NCI-H1048 (cell line): Measurements from ENCODE around the gene SAMD4B.
A peak's percentile ranks its signal among the peaks of the same experiment; 100 is the strongest.

Experiments
- DNase-seq: peaks from one replicate; lab custom pipeline; 2025; lab: John Stamatoyannopoulos, UW

The SAMD4B gene

GRCh38 chr19:39409208-39410016, 67.2 kb downstream of the SAMD4B start:
- DNase-seq, result peak; percentile 83

DNA sequence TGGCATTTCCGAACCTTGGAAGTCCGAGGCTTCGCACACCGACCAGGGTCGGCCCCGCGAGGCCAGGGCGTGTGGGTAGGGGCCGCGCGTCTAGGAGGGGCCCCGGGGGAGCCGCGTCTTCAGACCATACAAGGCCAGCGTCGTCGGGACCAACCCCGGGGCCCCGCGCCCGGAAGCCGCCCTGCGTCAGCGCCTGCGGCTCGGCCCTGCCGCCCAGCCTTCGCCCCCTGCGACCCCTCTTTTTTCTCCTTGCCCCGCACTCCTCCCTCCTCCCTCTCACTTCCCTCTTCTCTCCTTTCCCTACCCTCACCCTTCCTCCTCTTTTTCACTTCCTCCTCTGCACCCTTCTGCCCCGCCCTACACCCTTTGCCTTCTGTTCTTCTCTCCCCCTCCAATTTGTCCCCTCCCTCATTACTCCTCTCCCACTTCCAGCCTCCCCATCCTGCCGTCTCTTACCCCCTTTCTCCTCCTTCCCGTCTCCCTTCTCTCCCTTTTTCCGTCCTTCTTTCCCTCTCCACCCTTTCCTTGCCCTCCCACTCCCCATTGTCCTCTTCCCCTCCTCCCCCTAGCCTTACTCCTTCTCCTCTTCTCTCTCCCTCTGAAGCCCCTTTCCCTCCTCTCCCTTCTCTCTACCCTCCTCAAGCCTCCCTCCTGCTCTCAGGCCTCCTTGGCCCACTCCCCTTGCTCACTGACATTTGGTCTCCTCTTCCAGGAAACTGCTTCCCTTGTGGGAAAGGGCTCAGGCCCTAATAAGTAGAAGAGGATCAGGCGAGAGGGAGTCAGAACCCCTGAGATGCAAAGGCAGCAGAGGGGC, 68.0 kb downstream of the SAMD4B start:
- DNase-seq, result no peak

GRCh38 chr19:39410831-39411080, 68.5 kb downstream of the SAMD4B start:
- no peak for DNase-seq

DNA sequence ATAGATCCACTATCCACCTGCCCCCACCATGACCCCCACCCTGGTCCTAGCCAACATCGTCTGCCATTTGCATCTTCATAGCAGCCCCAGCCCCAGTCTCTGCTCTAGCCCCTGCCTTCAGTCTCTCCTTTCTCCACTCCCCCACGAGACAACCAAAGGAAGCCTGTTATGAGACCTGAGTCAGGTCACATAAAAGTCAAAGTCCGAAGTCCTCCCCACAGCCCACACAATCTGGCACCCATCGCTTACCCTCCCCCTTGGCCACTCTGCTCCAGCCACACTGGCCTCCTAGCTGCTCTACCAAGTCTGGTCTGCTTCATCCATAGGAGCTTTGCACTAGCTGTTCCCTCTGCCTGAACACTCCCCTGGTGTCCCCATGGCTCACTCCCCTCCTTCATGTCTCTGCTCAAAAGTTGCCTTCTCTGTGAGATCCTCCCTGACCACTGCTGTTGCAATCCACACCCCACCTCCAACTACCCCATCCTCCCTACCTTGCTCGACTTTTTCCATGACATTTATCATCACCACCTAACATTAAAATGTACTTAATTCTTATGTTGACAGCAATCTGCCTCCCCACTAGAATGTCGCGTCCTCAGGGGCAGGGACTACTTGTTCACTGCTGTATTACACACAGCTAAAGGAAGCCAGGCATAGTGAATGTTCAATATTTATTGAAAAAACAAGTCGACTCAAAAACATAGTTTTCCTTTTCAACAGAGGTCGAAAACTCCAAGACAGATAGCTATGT, 69.0 kb downstream of the SAMD4B start:
- DNase-seq, result no peak

DNA sequence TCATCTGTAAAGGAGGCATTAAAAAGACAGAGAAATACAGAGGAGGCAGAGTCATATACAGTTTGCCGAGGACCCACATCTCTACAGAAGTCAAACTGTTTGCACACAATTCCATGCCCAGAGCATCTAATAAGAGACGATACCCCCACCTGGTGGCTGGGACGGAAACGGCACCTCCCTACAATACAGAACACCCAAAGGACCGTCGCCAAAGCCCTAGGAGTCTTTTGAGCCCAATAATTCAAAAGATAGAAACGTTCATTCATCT, 69.5 kb downstream of the SAMD4B start:
- DNase-seq, result no peak

DNA sequence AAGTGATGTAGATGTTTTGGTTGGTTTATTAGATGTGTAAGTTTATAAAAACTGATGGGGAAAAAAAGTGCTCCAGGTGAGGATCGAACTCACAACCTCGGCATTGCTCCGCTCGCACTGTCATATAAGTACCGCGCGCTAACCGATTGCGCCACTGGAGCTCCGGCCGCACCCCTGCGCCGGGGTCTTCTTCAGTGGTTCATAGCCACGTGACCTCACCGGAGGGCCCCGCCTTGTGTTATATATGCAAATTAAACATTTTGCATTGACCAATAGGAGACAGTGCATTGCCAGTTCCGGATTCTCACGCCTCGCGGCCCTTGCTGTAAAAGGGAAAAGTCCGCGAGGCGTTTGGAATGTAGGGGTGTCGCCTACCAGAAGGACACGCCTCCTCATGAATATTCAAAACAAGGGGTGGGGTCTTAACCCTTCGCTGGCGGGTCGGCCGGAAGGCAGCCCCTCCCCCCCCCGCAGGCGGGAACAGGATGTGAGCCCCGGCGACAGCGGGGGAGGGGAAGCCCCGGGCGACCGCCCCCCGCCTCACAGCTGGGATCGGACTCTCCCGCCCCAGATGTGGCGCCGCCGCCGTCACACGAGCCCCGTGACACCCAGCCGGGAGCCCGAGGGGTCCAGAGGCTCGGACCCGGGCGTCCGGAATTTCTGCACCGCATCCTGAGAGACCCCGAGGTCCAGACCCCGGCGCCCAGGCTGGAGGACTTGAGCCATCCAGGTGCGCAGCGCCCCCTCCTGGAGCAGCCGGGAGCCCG, 70.1 kb downstream of the SAMD4B start, which contains the start of gene PLEKHG2:
Gene PLEKHG2 (plus strand): TSS at position 570 of the 767 bp plus-strand sequence. CDS start 1,418 bp downstream, outside the sequence.
- peak; percentile 91 for DNase-seq

DNA sequence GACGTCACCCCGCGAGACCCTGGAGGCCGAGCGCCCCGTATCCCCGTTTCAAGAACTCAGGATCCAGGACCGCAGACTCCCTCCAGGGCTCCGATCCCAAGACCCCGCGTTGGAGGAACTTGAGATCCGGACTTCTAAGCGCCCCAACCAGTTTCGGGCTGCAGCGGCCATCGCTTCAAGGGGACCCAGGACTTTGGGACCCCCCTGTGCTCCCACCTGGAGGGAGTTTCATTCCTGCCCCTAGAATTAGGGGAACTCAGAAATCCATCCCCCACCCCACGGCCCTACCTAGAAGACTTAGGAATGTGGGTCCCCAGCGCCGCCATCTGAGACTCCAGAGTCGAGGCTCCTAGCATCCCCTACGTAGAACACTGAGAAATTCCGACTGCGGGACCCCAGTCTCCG, 70.6 kb downstream of the SAMD4B start:
- DNase-seq, result no peak

GRCh38 chr19:39413272-39413910, 71.2 kb downstream of the SAMD4B start:
- DNase-seq, result no peak

DNA sequence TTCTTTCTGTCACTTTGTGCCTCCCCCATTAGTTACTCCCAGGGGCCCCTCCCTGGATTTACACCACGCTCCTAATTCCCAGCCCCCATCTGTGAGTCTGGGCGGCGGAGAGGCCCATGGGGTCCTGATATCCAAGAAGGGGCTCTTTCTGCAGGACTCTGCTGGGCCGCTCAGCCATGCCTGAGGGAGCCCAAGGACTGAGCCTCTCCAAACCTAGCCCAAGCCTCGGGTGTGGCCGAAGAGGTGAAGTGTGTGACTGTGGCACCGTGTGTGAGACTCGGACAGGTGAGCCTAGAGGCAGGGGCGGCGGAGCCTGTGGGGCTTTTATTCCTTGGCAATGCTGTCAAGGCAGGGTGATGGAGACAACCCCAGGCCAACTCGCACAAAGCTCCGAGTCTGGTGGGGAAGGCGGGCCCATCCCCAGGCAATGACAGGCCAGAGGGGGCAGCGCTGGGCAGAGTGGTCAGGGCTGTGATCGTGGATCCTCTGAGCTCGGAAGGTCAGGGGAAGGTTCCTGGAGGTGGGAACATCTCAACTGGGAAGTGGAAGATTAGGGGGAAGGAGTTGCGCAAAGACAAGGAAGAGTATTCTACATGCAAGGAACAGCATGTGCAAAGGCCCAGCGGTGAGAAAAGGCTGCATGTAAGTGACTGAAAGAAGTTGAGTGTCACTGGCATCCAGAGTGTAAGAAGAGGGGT, 71.8 kb downstream of the SAMD4B start:
- no peak for DNase-seq

DNA sequence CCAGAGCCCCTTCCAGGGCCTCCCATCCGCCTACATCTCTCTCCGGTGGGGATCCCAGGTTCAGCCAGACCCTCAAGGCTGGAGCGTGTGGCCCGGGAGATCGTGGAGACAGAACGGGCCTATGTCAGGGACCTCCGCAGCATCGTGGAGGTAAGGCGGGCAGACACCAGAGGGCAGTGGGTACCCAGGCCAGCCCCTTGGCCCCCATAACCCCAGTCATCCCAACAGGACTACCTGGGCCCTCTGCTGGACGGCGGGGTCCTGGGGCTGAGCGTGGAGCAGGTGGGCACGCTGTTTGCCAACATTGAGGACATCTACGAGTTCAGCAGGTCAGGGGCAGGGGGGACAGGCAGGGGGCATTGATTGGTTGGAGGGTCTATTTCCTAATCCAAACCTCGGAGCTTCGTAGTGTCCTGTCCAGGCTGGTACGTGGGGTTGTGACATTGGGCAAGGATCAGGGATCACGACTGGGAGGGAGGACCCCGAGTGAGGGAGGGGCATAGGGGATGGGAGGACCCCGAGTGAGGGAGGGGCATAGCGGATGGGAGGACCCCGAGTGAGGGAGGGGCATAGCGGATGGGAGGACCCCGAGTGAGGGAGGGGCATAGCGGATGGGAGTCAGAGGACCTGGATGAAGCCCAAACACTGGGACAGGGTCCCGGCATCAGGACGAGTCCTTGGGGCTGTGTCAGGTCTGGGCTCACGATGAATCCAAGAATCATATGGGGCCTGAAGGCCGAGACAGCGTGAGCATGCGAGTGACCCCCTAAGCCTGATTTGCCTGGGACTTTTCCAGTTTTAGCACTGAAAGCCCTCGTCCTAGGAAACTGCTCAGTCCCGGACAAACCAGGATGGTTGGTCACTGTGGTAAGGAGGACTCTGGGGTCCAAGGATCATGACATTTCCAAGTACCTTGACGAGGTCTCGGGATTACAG, 73.2 kb downstream of the SAMD4B start:
- no peak for DNase-seq

DNA sequence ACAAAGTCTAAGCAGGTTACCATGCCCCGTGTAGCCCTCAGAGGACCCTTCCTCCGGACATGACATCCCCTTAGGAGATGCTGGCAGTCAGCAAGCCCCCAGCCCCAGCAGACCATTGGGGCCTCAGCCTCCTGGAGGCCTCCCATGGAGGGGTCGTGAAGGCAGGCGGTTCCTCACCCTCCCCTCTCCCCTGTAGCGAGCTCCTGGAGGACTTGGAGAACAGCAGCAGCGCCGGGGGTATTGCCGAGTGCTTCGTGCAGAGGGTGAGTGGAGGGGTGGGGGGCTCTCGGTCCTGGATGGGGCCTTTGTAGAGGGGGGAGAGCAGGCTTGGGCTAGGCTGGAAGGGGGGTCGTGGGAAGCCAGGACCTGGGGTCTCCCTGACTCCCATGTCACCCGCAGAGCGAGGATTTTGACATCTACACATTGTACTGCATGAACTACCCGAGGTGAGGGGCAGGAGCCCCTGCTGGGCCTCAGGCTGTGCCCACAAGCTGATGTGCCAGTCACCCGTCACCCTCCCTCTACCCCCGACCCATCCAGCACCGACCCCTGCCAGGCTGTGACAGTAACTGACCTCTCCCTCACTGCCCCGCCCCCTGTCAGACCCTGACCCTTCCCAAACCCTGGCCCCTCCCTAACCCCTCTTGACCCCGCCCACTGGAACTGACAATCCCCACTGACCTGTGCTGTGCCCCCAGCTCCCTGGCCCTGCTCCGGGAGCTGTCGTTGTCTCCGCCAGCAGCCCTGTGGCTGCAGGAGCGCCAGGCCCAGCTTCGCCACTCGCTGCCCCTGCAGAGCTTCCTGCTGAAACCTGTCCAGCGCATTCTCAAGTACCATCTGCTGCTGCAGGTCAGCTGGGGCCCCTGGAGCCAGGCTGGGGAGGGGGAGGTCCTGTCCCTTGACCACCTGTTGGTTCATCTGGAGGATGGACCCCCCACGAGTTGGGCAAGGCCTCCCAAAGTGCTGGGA, 74.2 kb downstream of the SAMD4B start:
- no peak for DNase-seq

GRCh38 chr19:39417463-39418181, 75.4 kb downstream of the SAMD4B start:
- DNase-seq, result no peak

DNA sequence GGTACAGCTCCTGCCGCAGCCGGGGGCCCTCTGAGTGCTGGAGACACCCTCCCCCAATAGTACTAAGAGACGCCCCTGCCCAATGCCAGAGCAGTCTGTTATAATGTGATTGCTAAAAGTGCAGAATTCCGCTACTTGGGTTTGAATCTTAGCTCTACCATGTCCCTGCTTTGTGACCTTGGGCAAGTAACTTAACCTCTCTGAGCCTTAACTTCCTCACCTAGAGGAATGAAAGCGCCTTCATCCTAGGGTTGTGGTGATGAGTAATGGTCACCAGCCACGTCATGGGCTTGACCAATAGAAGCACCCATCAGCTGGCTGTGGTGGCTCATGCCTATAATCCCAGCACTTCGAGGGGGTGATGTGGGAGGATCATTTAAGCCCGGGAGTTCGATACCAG, 76.8 kb downstream of the SAMD4B start:
- no peak for DNase-seq

DNA sequence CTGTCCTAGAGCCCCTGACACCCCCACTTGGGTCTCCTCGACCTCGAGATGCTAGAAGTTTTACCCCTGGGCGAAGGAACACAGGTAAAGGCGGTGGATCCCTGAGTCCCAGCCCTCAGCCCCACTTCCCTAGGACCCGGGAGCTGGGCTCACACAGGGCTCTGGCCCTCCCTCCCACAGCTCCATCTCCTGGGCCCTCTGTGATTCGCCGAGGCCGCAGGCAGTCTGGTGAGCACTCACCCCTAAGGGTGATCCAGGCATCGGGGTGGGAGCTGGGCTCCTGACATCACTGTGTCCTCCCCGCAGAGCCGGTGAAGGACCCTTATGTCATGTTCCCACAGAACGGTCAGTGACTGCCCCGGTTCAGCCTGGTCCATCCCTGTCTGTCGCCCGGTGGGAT, 78.5 kb downstream of the SAMD4B start:
- no peak for DNase-seq

GRCh38 chr19:39422020-39422419, 79.8 kb downstream of the SAMD4B start:
- DNase-seq, result no peak

DNA sequence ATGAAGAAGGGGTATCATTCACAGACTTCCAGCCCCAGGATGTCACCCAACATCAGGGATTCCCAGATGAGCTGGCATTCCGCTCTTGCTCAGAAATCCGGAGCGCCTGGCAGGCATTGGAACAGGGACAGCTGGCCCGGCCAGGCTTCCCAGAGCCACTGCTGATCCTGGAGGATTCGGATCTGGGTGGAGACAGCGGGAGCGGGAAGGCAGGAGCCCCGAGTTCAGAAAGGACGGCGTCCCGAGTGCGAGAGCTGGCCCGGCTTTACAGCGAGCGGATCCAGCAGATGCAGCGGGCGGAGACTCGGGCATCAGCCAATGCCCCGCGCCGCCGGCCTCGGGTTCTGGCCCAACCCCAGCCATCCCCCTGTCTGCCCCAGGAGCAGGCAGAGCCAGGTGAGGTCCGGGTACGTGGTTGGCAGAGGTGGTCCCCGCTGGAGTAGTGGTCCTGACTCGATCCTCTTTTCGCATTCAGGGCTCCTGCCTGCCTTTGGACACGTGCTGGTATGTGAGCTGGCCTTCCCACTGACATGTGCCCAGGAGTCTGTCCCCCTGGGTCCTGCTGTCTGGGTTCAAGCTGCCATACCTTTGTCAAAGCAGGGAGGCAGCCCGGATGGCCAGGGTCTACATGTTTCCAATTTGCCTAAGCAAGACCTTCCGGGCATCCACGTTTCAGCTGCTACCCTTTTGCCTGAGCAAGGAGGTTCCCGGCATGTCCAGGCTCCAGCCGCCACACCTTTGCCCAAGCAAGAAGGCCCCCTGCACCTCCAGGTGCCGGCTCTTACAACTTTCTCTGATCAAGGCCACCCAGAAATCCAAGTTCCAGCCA, 81.3 kb downstream of the SAMD4B start:
- DNase-seq, result no peak

DNA sequence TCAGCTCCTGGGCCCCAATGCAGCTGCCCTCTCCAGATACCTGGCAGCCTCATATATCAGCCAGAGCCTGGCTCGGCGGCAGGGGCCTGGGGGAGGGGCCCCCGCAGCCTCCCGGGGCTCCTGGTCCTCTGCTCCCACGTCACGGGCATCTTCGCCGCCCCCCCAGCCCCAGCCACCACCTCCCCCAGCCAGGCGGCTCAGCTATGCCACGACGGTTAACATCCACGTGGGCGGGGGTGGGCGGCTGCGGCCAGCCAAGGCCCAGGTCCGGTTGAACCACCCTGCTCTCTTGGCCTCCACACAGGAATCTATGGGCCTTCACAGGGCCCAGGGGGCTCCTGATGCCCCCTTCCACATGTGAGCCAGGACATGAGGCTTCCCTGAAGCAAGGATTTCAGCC, 82.7 kb downstream of the SAMD4B start:
- DNase-seq, result no peak
